ENCODE data around the gene DLG5.

DNA sequence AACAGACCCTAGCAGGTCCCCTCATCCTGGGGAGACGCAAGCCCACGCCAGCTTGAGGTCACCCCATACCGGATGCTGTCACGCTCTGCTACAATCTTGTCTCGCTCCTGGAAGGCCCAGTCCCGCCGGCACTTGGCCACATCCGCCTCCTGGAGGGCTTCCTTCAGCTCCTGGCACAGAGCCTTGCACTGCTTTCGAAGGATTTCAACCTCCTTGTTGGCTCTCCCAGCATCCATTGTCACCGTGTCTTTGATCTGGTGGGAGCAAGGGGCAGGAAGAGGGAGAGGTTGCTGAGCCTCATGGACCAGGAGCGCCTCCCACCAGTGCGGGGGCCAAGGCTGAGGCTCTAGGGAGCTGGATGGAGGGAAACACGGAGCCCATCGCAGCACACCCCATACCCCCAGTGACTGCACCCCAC is 90.9 kb downstream of the DLG5 start:
- TF ChIP-seq EP300 (IDR thresholded peaks at IDR 0.05) (no peak), ZC3H11A (IDR thresholded peaks at IDR 0.05) (no peak), CHD4 (IDR thresholded peaks at IDR 0.05; ENCODE audit: borderline replicate concordance) (no peak), NR3C1 (IDR thresholded peaks at IDR 0.05) (no peak), RAD21 (conservative IDR thresholded peaks at IDR 0.05 in 1 of 2, IDR thresholded peaks at IDR 0.05 in 1 of 2) (no peak)
- TF ChIP-seq, protein P1, sequence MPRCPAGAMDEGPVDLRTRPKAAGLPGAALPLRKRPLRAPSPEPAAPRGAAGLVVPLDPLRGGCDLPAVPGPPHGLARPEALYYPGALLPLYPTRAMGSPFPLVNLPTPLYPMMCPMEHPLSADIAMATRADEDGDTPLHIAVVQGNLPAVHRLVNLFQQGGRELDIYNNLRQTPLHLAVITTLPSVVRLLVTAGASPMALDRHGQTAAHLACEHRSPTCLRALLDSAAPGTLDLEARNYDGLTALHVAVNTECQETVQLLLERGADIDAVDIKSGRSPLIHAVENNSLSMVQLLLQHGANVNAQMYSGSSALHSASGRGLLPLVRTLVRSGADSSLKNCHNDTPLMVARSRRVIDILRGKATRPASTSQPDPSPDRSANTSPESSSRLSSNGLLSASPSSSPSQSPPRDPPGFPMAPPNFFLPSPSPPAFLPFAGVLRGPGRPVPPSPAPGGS (IDR thresholded peaks at IDR 0.05): no peak
- TF ChIP-seq, protein P2, sequence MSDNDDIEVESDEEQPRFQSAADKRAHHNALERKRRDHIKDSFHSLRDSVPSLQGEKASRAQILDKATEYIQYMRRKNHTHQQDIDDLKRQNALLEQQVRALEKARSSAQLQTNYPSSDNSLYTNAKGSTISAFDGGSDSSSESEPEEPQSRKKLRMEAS (IDR thresholded peaks at IDR 0.05): no peak
- TF ChIP-seq, protein P3, sequence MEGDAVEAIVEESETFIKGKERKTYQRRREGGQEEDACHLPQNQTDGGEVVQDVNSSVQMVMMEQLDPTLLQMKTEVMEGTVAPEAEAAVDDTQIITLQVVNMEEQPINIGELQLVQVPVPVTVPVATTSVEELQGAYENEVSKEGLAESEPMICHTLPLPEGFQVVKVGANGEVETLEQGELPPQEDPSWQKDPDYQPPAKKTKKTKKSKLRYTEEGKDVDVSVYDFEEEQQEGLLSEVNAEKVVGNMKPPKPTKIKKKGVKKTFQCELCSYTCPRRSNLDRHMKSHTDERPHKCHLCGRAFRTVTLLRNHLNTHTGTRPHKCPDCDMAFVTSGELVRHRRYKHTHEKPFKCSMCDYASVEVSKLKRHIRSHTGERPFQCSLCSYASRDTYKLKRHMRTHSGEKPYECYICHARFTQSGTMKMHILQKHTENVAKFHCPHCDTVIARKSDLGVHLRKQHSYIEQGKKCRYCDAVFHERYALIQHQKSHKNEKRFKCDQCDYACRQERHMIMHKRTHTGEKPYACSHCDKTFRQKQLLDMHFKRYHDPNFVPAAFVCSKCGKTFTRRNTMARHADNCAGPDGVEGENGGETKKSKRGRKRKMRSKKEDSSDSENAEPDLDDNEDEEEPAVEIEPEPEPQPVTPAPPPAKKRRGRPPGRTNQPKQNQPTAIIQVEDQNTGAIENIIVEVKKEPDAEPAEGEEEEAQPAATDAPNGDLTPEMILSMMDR (IDR thresholded peaks at IDR 0.05): no peak
- TF ChIP-seq, protein P4, sequence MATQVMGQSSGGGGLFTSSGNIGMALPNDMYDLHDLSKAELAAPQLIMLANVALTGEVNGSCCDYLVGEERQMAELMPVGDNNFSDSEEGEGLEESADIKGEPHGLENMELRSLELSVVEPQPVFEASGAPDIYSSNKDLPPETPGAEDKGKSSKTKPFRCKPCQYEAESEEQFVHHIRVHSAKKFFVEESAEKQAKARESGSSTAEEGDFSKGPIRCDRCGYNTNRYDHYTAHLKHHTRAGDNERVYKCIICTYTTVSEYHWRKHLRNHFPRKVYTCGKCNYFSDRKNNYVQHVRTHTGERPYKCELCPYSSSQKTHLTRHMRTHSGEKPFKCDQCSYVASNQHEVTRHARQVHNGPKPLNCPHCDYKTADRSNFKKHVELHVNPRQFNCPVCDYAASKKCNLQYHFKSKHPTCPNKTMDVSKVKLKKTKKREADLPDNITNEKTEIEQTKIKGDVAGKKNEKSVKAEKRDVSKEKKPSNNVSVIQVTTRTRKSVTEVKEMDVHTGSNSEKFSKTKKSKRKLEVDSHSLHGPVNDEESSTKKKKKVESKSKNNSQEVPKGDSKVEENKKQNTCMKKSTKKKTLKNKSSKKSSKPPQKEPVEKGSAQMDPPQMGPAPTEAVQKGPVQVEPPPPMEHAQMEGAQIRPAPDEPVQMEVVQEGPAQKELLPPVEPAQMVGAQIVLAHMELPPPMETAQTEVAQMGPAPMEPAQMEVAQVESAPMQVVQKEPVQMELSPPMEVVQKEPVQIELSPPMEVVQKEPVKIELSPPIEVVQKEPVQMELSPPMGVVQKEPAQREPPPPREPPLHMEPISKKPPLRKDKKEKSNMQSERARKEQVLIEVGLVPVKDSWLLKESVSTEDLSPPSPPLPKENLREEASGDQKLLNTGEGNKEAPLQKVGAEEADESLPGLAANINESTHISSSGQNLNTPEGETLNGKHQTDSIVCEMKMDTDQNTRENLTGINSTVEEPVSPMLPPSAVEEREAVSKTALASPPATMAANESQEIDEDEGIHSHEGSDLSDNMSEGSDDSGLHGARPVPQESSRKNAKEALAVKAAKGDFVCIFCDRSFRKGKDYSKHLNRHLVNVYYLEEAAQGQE (IDR thresholded peaks at IDR 0.05): no peak

All from A549 (cell line).